GM10248 (cell line): ENCODE data around the gene PRSS22.

Experiments
- CTCF ChIA-PET: fragments of 300-600 bp; sonication (Branson Sonifier 250); formaldehyde crosslinking; extraction: SDS; loops from one replicate; lab custom pipeline; 2021; ENCODE audit warnings: antibody characterized with exemption; lab: Yijun Ruan, JAX
- POLR2A ChIA-PET: fragments of 350-650 bp; sonication (Branson Sonifier 250); formaldehyde crosslinking; extraction: SDS; loops from one replicate; lab custom pipeline; 2020; ENCODE audit warnings: antibody characterized with exemption; lab: Yijun Ruan, JAX
- DNase-seq: peaks from one replicate; pipeline ENCODE4 v3.0.0; 2012; ENCODE audit errors: extremely low spot score
- TF ChIP-seq, protein P1 (sequence below): IDR thresholded peaks from 2 replicates; pipeline ENCODE4 v1.5.1; 2012; ENCODE audit warnings: mild to moderate bottlenecking, low read depth; ENCODE audit errors: extremely low read depth, missing control alignments, control extremely low read depth

Gene PRSS22

DNA sequence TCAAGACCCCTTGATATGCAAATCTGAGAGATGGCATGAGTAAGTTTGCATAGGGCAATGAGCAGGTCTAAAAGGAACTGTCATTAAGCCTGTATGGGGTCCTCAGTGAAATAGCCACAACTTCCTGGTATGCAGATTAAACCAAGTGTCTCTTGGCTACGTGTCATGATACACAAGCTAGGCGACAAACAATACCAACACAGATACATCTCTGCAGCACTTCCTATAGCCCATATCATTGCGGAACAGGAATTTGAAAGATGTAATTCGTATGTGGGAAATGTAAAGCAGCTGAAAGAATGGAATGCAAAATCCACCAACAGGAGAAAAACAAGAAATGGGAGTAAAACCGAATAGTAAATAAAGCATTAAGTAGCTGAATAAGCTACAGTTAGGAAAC, 12.9 kb downstream of the PRSS22 start:
- CTCF ChIA-PET = interaction anchor here (1.0 to 1.4 kb wide), 4 partner anchors 23 to 92 kb away, joined by 3 to 5 read pairs (median 4); no protein-coding TSS in a partner anchor
- TF ChIP-seq, protein P1, sequence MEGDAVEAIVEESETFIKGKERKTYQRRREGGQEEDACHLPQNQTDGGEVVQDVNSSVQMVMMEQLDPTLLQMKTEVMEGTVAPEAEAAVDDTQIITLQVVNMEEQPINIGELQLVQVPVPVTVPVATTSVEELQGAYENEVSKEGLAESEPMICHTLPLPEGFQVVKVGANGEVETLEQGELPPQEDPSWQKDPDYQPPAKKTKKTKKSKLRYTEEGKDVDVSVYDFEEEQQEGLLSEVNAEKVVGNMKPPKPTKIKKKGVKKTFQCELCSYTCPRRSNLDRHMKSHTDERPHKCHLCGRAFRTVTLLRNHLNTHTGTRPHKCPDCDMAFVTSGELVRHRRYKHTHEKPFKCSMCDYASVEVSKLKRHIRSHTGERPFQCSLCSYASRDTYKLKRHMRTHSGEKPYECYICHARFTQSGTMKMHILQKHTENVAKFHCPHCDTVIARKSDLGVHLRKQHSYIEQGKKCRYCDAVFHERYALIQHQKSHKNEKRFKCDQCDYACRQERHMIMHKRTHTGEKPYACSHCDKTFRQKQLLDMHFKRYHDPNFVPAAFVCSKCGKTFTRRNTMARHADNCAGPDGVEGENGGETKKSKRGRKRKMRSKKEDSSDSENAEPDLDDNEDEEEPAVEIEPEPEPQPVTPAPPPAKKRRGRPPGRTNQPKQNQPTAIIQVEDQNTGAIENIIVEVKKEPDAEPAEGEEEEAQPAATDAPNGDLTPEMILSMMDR = no peak
- POLR2A ChIA-PET = no interaction called here
- no peak for DNase-seq

DNA sequence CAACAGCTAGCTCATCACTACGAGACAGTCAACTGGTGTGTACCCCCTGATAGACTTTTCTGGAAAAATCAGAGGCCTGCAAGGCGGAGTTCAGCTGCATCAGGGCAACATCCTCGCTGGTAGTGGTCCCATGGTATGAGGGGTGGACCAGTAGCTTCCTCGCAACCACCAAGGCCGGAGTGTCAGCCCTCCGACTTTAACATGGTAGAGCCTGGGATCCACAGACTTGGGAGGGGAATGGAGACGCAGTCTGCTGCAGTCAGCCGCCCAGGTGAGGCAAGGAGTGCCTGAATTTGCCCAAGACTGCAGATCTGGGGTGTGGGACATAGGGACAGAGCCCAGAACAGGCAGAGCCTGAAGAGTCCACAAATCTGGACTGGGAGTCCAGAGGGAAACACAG, 14.4 kb downstream of the PRSS22 start:
- ChIA-PET POLR2A (no interaction called here), CTCF (no interaction called here)
- no peak for DNase-seq
- TF ChIP-seq, protein P1 = no peak

DNA sequence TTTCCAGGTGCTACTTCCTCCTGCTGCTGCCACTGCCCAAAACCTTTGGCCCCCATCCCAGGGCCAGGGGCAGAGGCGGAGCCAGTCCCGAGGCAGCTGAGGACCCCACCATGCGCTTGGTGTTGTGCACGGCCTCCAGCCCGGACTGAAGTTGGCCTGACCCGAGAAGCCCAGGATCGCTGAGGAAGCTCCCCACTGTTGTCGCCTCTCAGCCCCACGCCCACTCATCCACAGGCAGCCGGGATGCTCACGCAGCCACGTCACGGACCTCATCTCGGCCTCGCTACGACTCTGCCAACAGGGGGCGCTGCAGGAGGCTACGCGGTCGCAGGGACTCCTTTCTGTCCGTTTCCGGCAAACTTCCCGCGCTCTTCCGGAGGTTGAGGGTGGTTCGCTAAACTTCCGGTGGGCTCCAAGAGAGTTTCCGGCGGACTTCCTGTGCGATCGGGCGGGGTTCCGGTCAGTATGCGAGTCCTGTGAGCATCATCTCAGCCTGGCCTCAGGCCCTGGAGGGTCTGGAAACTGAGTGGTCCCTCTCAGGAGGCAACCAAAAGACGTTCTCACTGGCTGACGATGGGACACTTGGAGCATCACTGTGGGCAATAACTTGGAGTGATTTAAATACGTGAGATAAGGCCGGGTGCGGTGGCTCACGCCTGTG, 15.5 kb downstream of the PRSS22 start:
- ChIA-PET POLR2A (no interaction called here), CTCF (interaction anchor here (0.8 kb wide), 1 partner anchor 26 kb away, joined by 4 read pairs; no protein-coding TSS in a partner anchor)
- peak; percentile 68 for DNase-seq
- TF ChIP-seq, protein P1 = peak; percentile 37

DNA sequence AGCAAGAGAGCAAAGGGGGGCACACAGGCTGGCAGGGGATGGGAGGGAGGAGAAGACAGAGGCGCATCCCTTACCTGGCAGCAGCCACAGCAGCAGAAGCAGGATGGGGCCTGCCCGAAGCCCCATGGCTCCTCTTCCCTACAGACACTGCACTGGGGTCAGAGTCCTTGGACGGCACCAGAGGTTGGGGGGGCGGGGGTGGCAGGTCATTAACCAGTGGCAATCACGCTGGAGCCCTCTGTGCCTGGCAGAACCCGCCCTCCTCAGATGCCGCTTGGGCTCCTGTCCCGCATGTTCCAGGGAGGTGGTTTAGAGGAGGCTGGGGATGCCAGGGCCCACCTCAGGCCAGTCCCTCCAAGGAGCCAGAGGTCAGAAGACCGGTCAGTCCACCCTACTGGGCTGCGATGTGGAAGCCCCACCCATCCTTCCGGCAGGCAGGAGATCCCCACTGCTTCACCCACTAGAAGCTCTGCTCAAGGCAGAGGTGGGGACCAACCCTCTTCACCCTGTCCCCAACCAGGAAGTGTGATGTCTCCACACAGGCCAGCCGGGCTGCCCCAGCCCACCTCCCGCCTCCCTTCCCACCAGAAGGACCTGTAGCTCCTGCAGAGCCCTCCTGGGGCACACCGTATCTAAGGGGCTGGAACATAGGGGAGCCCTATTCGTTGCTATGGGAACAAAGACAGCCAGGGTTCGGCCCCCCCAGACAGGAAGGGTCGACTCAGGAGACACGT, 16.2 kb downstream of the PRSS22 start:
- DNase-seq = no peak
- ChIA-PET CTCF (interaction anchor here (0.8 kb wide), 1 partner anchor 26 kb away, joined by 4 read pairs; no protein-coding TSS in a partner anchor), POLR2A (interaction anchor here (0.6 kb wide), 1 partner anchor 89 kb away, joined by 6 read pairs; the partner anchor contains the start of gene SRRM2)
- TF ChIP-seq, protein P1 = no peak

DNA sequence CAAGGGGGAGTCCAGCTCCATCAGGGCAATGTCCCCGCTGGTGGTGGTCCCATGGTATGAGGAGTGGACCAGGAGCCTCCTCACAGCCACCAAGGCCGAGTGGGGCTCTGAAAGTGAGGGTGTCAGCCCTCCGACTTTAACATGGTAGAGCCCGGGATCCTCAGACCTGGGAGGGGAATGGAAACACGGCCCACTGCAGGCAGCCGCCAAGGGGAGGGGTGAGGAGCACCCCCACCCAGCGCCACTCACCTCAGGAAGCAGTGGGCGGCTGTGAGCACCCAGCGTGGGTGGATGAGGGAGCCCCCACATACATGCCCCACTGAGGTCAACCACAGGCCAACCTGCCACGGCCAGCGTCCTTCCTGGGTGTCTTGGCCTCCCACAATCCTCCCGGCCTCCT, 17.1 kb downstream of the PRSS22 start:
- DNase-seq = no peak
- ChIA-PET POLR2A (no interaction called here), CTCF (no interaction called here)
- TF ChIP-seq, protein P1 = no peak

DNA sequence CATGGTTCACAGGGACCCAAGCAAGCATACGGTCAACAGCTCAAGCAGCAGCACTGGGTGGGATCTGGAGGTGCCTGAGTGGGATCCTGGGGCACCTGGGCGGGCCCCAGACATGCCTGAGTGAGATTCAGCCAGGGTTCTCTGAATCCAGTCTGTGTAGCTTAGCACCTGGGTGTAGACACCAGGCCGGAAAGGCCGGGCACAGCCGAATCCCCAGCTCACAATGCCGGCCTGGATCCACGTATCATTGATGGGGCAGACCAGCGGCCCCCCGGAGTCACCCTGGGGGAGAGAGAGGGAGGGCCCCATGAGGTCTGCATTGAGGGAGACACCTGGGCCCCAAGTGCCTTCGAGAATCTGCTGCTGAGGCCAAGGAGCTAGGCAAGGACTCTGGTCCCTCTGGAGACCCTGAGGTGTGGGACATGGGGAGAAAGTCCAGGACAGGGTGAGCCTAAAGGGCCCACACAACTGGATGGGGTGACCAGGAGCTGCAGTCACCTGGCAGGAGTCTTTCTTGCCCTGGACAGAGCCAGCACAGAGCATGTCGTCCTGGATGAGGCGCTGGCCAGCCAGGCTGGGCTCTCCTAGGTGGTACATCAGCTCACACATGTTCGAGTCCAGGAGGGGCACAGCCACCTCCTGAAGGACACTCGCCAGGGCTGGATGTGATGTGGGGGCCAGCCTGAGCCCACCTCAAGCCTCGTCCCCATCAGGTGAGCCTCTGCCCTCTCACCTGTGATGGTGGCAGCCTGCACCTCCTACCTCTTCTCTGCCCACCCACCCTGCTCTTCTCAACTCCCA, 18.1 kb downstream of the PRSS22 start:
- CTCF ChIA-PET = interaction anchor here (0.6 to 2.7 kb wide), 15 partner anchors 8 to 97 kb away, joined by 3 to 22 read pairs (median 8); partner anchors contain the start of genes FLYWCH1 and ZG16B
- TF ChIP-seq, protein P1 = no peak
- POLR2A ChIA-PET = interaction anchor here (1.6 kb wide), 1 partner anchor 43 kb away, joined by 4 read pairs; the partner anchor contains the start of gene FLYWCH2

More for the DNA sequence above, 18.1 kb downstream of the PRSS22 start:
- no peak for DNase-seq
